DND-41 (cell line): ENCODE measurements around the gene CDK4.

ENCODE experiments used
- ATAC-seq: fragments of 200-7000 bp; cut with Tn5 transposase; 3 replicates; pipeline ENCODE4 v1.9.1; 2021; ENCODE audit warnings: low read depth; ENCODE audit not compliant: insufficient read depth
- DNase-seq: peaks from one replicate; pipeline ENCODE4 v3.0.0-alpha.2; 2020
- H2AFZ ChIP-seq: 2 replicates; pipeline ENCODE4 v1.6.0; 2012; ENCODE audit warnings: low read depth, low read length
- H3K27ac ChIP-seq: 2 replicates; pipeline ENCODE4 v1.5.1; 2012; ENCODE audit warnings: low read length, inconsistent platforms
- H3K27me3 ChIP-seq: fragments of 200-600 bp; sonication (generic); 2 replicates; pipeline ENCODE4 v1.6.0; 2012; ENCODE audit warnings: low read length, mild to moderate bottlenecking, inconsistent platforms; ENCODE audit not compliant: insufficient read depth, poor library complexity
- H3K36me3 ChIP-seq: 2 replicates; pipeline ENCODE4 v1.5.1; 2012; ENCODE audit warnings: low read length, inconsistent platforms; ENCODE audit not compliant: insufficient read depth
- H3K4me1 ChIP-seq: 2 replicates; pipeline ENCODE4 v1.5.1; 2012; ENCODE audit warnings: mild to moderate bottlenecking, low read length; ENCODE audit not compliant: insufficient read depth
- H3K4me2 ChIP-seq: 2 replicates; pipeline ENCODE4 v1.6.0; 2012; ENCODE audit warnings: mild to moderate bottlenecking, moderate library complexity, low read length, inconsistent platforms; ENCODE audit not compliant: insufficient read depth
- H3K4me3 ChIP-seq, 2 experiments: fragments of 200-600 bp in 1 of 2; shearing (Covaris generic) in 1 of 2; 2 replicates each; pipeline ENCODE4 v1.5.1; 2012 to 2016; ENCODE audit warnings: inconsistent platforms in 2 of 2, low read length in 2 of 2, mild to moderate bottlenecking in 2 of 2, low read depth in 1 of 2, moderate library complexity in 1 of 2
- H3K79me2 ChIP-seq: 2 replicates; pipeline ENCODE4 v1.6.0; 2012; ENCODE audit warnings: low read length, inconsistent platforms; ENCODE audit not compliant: insufficient read depth
- H3K9ac ChIP-seq: 2 replicates; pipeline ENCODE4 v1.6.0; 2012; ENCODE audit warnings: low read depth, mild to moderate bottlenecking, inconsistent platforms, low read length, moderate library complexity
- H3K9me3 ChIP-seq: 2 replicates; pipeline ENCODE4 v1.5.1; 2012; ENCODE audit warnings: low read length, moderate library complexity, mild to moderate bottlenecking, inconsistent platforms; ENCODE audit not compliant: insufficient read depth, severe bottlenecking
- H4K20me1 ChIP-seq: 2 replicates; pipeline ENCODE4 v1.6.0; 2012; ENCODE audit warnings: low read length; ENCODE audit not compliant: insufficient read depth
- EZH2 ChIP-seq: IDR thresholded peaks from 3 replicates; pipeline ENCODE4 v1.6.1; 2012; ENCODE audit warnings: borderline replicate concordance, low read depth, mild to moderate bottlenecking, moderate library complexity, low read length, inconsistent platforms; ENCODE audit not compliant: severe bottlenecking
- TF ChIP-seq, protein P1 (sequence below): IDR thresholded peaks from 2 replicates; pipeline ENCODE4 v1.5.1; 2012; ENCODE audit warnings: borderline replicate concordance, low read length, moderate library complexity, mild to moderate bottlenecking; ENCODE audit not compliant: poor library complexity, severe bottlenecking; ENCODE audit errors: extremely low read depth

CDK4 gene

DNA sequence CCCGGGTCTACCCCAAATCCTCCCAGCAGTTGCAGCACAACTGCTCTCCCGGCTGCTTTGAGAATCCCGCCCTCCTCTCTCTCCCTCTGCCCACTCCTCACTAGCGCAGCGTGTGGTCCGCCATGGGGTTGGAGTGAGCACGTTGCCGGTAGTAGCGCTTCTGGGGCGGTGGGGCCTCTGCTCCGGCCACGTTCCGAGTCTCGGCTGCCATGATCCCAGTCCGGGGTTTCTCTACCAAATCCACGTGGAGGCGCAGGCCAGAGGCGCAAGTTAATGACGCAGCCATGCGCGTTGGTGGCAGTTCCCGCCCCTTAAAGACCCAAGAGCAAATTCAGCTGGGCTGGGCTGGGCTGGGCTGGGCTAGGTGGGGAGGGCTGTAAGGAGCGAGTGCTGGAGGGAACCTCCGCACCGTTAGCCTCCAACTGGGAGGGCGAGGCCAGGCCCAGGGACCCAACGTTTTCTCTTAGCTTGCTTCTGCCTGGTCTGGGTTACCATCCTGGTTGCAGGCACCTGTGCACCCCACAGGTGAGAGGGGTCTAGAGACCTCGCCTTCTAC, 19.8 kb upstream of the CDK4 start, which contains the start of gene METTL1:
METTL1 (minus strand) TSS at position 233 of the 556 bp plus-strand sequence; CDS start at position 211, 22 bp downstream.
- peak within 1 kb of the TSS; percentile 81 for H3K9ac ChIP-seq
- H3K4me2 ChIP-seq, result peak within 1 kb of the TSS; percentile 96
- peaks cover 25% of the 10 kb centered on the region for H3K4me1 ChIP-seq
- DNase-seq, result peak; percentile 96
- no peaks in the 10 kb centered on the region for H4K20me1 ChIP-seq
- no peaks in the 10 kb centered on the region for H3K9me3 ChIP-seq
- peaks cover 15% of the 10 kb centered on the region for H3K79me2 ChIP-seq
- H3K27me3 ChIP-seq, result no peaks in the 10 kb centered on the region
- ATAC-seq, result peak; percentile 87
- H2AFZ ChIP-seq, result peak within 1 kb of the TSS; percentile 96
- peaks cover 29% of the 10 kb centered on the region for H3K36me3 ChIP-seq
- TF ChIP-seq EZH2, result no peak
- TF ChIP-seq, protein P1, sequence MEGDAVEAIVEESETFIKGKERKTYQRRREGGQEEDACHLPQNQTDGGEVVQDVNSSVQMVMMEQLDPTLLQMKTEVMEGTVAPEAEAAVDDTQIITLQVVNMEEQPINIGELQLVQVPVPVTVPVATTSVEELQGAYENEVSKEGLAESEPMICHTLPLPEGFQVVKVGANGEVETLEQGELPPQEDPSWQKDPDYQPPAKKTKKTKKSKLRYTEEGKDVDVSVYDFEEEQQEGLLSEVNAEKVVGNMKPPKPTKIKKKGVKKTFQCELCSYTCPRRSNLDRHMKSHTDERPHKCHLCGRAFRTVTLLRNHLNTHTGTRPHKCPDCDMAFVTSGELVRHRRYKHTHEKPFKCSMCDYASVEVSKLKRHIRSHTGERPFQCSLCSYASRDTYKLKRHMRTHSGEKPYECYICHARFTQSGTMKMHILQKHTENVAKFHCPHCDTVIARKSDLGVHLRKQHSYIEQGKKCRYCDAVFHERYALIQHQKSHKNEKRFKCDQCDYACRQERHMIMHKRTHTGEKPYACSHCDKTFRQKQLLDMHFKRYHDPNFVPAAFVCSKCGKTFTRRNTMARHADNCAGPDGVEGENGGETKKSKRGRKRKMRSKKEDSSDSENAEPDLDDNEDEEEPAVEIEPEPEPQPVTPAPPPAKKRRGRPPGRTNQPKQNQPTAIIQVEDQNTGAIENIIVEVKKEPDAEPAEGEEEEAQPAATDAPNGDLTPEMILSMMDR, result no peak
- H3K4me3 ChIP-seq, result peak within 1 kb of the TSS; percentile 56 to 85
- peak within 1 kb of the TSS; percentile 88 for H3K27ac ChIP-seq

DNA sequence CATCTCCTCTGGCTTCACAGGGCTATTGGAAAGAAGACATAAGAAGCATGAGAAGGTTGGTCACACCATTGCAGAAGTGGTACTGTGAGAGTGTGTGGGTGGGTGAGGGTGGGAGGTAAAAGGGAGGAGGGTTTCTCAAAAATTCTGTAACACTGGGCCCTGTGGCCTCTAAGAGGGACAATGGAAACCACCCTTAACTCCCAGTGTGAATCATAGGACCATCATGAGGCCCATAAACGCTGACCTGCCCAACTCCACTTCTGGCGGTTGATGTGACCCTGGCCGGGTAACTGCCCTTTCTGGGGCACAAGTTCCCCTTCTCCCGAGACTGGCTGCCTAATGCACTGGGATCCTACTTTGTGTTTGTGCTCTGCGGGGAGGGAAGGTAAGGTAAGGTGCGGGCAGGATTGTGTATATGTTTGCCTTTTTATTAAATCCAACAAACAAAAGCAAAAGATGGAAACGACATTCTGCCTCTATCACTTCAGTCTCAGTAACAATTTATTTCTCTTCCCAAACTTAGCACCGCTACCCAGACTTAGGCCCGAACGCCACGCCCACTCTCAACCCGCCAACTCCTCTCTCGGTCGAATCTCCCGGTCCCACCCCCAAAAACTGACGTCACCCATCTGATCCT, 19.2 kb upstream of the CDK4 start:
- peak; percentile 81 for ATAC-seq
- H3K79me2 ChIP-seq, result peaks cover 15% of the 10 kb centered on the region

DNA sequence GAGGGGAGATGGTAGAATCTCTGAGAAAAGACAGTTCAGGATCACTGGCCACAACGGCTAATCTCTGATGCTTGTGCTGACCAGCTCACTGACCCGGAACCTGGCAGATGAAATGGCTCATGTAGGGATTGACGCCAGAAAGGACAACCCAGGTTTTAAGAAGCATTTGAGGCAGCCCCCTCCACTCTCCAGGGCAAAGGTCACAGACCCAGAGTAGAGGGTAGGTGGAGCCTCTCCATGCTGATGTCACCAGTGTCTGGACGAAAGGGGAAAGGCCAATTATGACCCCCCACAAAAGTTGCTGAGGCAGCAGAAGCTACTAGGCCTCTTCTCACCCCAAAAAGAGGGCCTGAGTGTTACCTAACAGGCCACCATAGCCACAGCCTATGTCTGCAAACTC, 18.6 kb upstream of the CDK4 start:
- Histone ChIP-seq H4K20me1 (no peaks in the 10 kb centered on the region), H3K36me3 (peaks cover 29% of the 10 kb centered on the region), H3K79me2 (peaks cover 15% of the 10 kb centered on the region), H3K9ac (peak overlapping the region; percentile 81), H3K27ac (peak overlapping the region; percentile 88; the same call in 1 of the 2 replicates), H2AFZ (0 out of 2 replicates have a peak overlapping the region, but pooled peaks have one; percentile 96), H3K27me3 (no peaks in the 10 kb centered on the region), H3K4me3 (peak overlapping the region; percentile 56 to 85; a peak in 3 of 4 replicates), H3K4me1 (peaks cover 25% of the 10 kb centered on the region), H3K9me3 (no peaks in the 10 kb centered on the region), H3K4me2 (peak overlapping the region; percentile 96)
- TF ChIP-seq, protein P1, result no peak
- no peak for TF ChIP-seq EZH2
- DNase-seq, result no peak
- no peak for ATAC-seq

More for the DNA sequence above, 19.2 kb upstream of the CDK4 start:
- H3K4me3 ChIP-seq, result peak overlapping the region; percentile 56 to 85; a peak in 3 of 4 replicates
- H3K9me3 ChIP-seq, result no peaks in the 10 kb centered on the region
- H2AFZ ChIP-seq, result peak overlapping the region; percentile 96
- no peaks in the 10 kb centered on the region for H3K27me3 ChIP-seq
- peak; percentile 94 for DNase-seq
- H3K9ac ChIP-seq, result peak overlapping the region; percentile 81
- peaks cover 29% of the 10 kb centered on the region for H3K36me3 ChIP-seq
- H3K27ac ChIP-seq, result peak overlapping the region; percentile 88
- TF ChIP-seq EZH2, result no peak
- TF ChIP-seq, protein P1, result no peak
- peaks cover 25% of the 10 kb centered on the region for H3K4me1 ChIP-seq
- H4K20me1 ChIP-seq, result no peaks in the 10 kb centered on the region
- peak overlapping the region; percentile 96 for H3K4me2 ChIP-seq
